HepG2 (cell line): ENCODE measurements around the gene NABP1. TPM values are rescaled to one million over a fixed set of nuclear protein-coding genes. Genes with fewer than 3 reads are reported as not detected.

ENCODE experiments used
- ATAC-seq: fragments of 200-7000 bp; cut with Tn5 transposase; 3 replicates; pipeline ENCODE4 v1.9.1; 2020; ENCODE audit warnings: mild to moderate bottlenecking, moderate library complexity
- BruUV-seq: library from RNA; stranded (reverse); fragments of 400-500 nt; replicated peaks from 2 replicates; lab custom pipeline; 2021; lab: Mats Ljungman, UMichigan
- CTCF ChIA-PET: fragments of 300-600 bp; formaldehyde crosslinking; extraction: SDS; loops from one replicate; lab custom pipeline; 2021; ENCODE audit warnings: low total read pairs, inconsistent platforms, low intra/inter-chr PET ratio; lab: Yijun Ruan, JAX
- POLR2A ChIA-PET: fragments of 350-600 bp; sonication (Branson Sonifier 250); formaldehyde crosslinking; loops from one replicate; lab custom pipeline; 2020; ENCODE audit warnings: antibody characterized with exemption, inconsistent platforms; lab: Yijun Ruan, JAX
- DNase-seq: peaks from one replicate; pipeline ENCODE4 v3.0.0-alpha.2; 2015; ENCODE audit warnings: low spot score
- FAIRE-seq: peaks from 3 replicates; lab custom pipeline; 2011; peaks lifted over from hg19 to GRCh38; lab: Jason Lieb, UNC
- H2AFZ ChIP-seq: one replicate; pipeline ENCODE4 v1.6.1; 2011; ENCODE audit warnings: low read length, inconsistent platforms
- H3K27ac ChIP-seq: fragments of 300-600 bp; 3 replicates; pipeline ENCODE4 v1.8.0; 2011; ENCODE audit warnings: mixed run types, mild to moderate bottlenecking, mixed read lengths, low read length, inconsistent platforms; ENCODE audit not compliant: insufficient read depth; ENCODE audit errors: extremely low read length
- H3K27me3 ChIP-seq, 2 experiments: fragments of 200-600 bp in 1 of 2; 2 replicates in 1 of 2; 3 replicates in 1 of 2; pipeline versions ENCODE4 v1.6.0 to v1.8.0; 2011; ENCODE audit warnings: low read length in 2 of 2, mild to moderate bottlenecking in 2 of 2, moderate library complexity in 2 of 2, inconsistent platforms in 1 of 2; ENCODE audit not compliant: insufficient read depth in 2 of 2, control insufficient read depth in 1 of 2
- H3K36me3 ChIP-seq, 2 experiments: fragments of 200-600 bp in 1 of 2; replicated peaks in 1 of 2; 2 replicates in 1 of 2; 3 replicates in 1 of 2; pipeline versions ENCODE4 v1.5.1 to v1.8.0; 2011; ENCODE audit warnings: low read length in 2 of 2, inconsistent platforms in 1 of 2; ENCODE audit not compliant: insufficient read depth in 2 of 2, control insufficient read depth in 1 of 2
- H3K4me1 ChIP-seq: 2 replicates; pipeline ENCODE4 v1.5.1; 2012; ENCODE audit warnings: low read length, inconsistent platforms; ENCODE audit not compliant: insufficient read depth
- H3K4me2 ChIP-seq: 2 replicates; pipeline ENCODE4 v1.6.0; 2011; ENCODE audit warnings: low read depth, low read length, inconsistent platforms
- H3K4me3 ChIP-seq, 3 experiments: fragments of 200-600 bp in 1 of 3; sonication (generic), shearing (Covaris generic) in 1 of 3; replicated peaks in 1 of 3; 2 replicates each; pipeline ENCODE4 v1.5.1; 2011 to 2016; ENCODE audit warnings: low read length in 3 of 3, inconsistent platforms in 2 of 3, low read depth in 2 of 3, mild to moderate bottlenecking in 2 of 3, control low read depth in 1 of 3, mixed read lengths in 1 of 3; ENCODE audit not compliant: insufficient read depth in 1 of 3
- H3K79me2 ChIP-seq: one replicate; pipeline ENCODE4 v1.6.1; 2011; ENCODE audit warnings: low read length, inconsistent platforms; ENCODE audit not compliant: insufficient read depth
- H3K9ac ChIP-seq: 2 replicates; pipeline ENCODE4 v1.6.0; 2011; ENCODE audit warnings: mild to moderate bottlenecking, low read depth, low read length, inconsistent platforms; ENCODE audit not compliant: insufficient read depth
- H3K9me3 ChIP-seq: 2 replicates; pipeline ENCODE4 v1.5.1; 2012; ENCODE audit warnings: mild to moderate bottlenecking, low read length
- H4K20me1 ChIP-seq: 2 replicates; pipeline ENCODE4 v1.6.0; 2011; ENCODE audit warnings: inconsistent platforms, mild to moderate bottlenecking, low read length, moderate library complexity; ENCODE audit not compliant: insufficient read depth
- ELF3 ChIP-seq: IDR thresholded peaks from 2 replicates; pipeline ENCODE4 v1.6.1; 2016; ENCODE audit warnings: missing genetic modification reagents, missing compliant biosample characterization
- KLF11 ChIP-seq: IDR thresholded peaks from 2 replicates; pipeline ENCODE4 v1.6.1; 2016; ENCODE audit warnings: missing compliant biosample characterization
- SPEN ChIP-seq: sonication (generic); formaldehyde crosslinking; IDR thresholded peaks from 2 replicates; pipeline ENCODE4 v1.5.1; 2020; ENCODE audit warnings: low read depth, mild to moderate bottlenecking, missing genetic modification reagents
- STAG1 ChIP-seq: sonication (generic); formaldehyde crosslinking; IDR thresholded peaks from 2 replicates; pipeline ENCODE4 v1.4.0; 2020; ENCODE audit warnings: missing genetic modification reagents
- ZNF331 ChIP-seq: sonication (generic); formaldehyde crosslinking; IDR thresholded peaks from 2 replicates; pipeline ENCODE4 v1.4.0; 2020; ENCODE audit warnings: missing genetic modification reagents
- ZNF614 ChIP-seq: IDR thresholded peaks from 2 replicates; pipeline ENCODE4 v1.6.1; 2018; ENCODE audit warnings: missing biosample characterization, missing genetic modification reagents, inconsistent platforms, borderline replicate concordance
- WGBS: methylation state at CpG from one replicate; pipeline ENCODE4 v1.1.6; 2017; ENCODE audit warnings: low lambda C conversion rate; 5-methylcytosine and 5-hydroxymethylcytosine counted together
- in situ Hi-C: cut with HindIII; loops from 2 replicates; pipeline ENCODE4 v1.10.0; 2017; ENCODE audit warnings: low pct_unique_long_range_greater_than_20kb; ENCODE audit not compliant: extremely low pct_ligation_motif_present
- intact Hi-C: fragments of 100-400 bp; cut with micrococcal nuclease; formaldehyde crosslinking; loops from one replicate; pipeline ENCODE4 v1.10.0; 2022; ENCODE audit not compliant: unreplicated experiment
- polyA plus RNA-seq, 8 experiments: library from polyadenylated mRNA; depleted of rRNA in 3 of 8; stranded (reverse) in 7 of 8; unstranded in 1 of 8; fragments of >200 nt; fragmentation: Illumina TruSeq in 4 of 8; extraction: Trizol in 4 of 8; gene quantifications; 2 replicates each; pipeline versions ENCODE4 v1.2.1 to v1.2.3, GENCODE V29; 2011 to 2016; ENCODE audit warnings: low read depth in 4 of 8, missing spikeins in 1 of 8, mixed read lengths in 1 of 8; ENCODE audit not compliant: insufficient read depth in 1 of 8
- total RNA-seq, 5 experiments: library from RNA; depleted of rRNA; stranded (reverse); fragments of >200 nt; fragmentation: Illumina TruSeq; extraction: Trizol; gene quantifications; 2 replicates each; pipeline ENCODE4 v1.2.3, GENCODE V29; 2016; ENCODE audit warnings: low read depth in 1 of 5
- TF ChIP-seq, protein P1 (sequence below): sonication (generic); formaldehyde crosslinking; IDR thresholded peaks from 2 replicates; pipeline ENCODE4 v1.4.0; 2020; ENCODE audit warnings: mild to moderate bottlenecking, missing genetic modification reagents
- TF ChIP-seq, protein P2 (sequence below): sonication (generic); formaldehyde crosslinking; IDR thresholded peaks from 2 replicates; pipeline ENCODE4 v1.4.0; 2020; ENCODE audit warnings: mild to moderate bottlenecking, low read depth, missing genetic modification reagents
- TF ChIP-seq, protein P3 (sequence below): conservative IDR thresholded peaks from 2 replicates; pipeline ENCODE4 v1.6.1; 2018; ENCODE audit warnings: missing genetic modification reagents
- TF ChIP-seq, protein P4 (sequence below): IDR thresholded peaks from 2 replicates; pipeline ENCODE4 v1.6.1; 2016; ENCODE audit warnings: missing genetic modification reagents, missing compliant biosample characterization
- TF ChIP-seq, protein P5 (sequence below): sonication (generic); formaldehyde crosslinking; IDR thresholded peaks from 2 replicates; pipeline ENCODE4 v1.4.0; 2020; ENCODE audit warnings: missing genetic modification reagents

The NABP1 gene
- total and polyA plus RNA-seq, 2 of the 13 experiments (the other 11 are each of a cell fraction or from before 2014, with no cell fraction given): 14.9 to 19.8 TPM

DNA sequence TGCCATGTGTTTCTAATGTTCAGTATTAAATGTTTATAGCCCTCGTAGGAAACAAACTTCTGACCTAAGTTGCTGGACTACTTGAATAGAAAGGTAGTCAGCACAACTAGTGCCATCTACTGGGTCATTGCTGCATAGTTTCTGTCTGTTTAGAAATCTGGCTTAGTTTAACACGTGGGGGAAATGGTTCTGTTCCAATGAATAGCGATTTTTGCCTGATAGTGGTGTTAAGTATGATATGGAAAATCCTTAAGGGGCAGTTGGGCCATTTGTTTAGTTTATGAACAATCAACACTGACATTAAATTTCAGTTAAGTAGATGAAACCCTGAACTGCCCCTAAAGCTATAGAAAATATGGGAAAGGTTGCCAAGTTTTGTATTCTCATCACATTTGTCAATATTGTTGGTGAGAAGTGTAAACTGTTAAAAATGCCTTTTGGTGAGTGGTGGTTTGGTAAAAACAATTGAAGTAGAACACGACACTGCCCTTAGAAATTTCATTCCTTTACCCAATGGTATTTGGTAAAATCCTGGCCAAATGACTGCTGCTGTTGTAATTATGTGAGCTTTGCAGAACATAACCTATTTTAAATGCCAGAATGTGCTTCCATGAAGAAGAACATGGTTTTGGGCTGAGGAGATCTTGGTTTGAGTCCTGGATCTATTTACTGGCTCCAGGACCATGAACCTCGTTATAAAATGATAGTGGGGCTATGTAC lies 13.2 kb downstream of the NABP1 start:
- Histone ChIP-seq H3K27me3 (no peaks in the 10 kb centered on the region), H3K9ac (no peak overlapping the region), H3K4me1 (peaks cover 37% of the 10 kb centered on the region), H3K9me3 (no peaks in the 10 kb centered on the region), H3K4me2 (peak overlapping the region; percentile 10), H3K79me2 (no peaks in the 10 kb centered on the region), H4K20me1 (no peaks in the 10 kb centered on the region), H3K27ac (no peak overlapping the region), H3K36me3 (peaks cover 0 to 7% of the 10 kb centered on the region in 2 experiments; a peak in 1 of 5 replicates), H3K4me3 (no peak overlapping the region), H2AFZ (no peak overlapping the region)
- DNase-seq (peak; percentile 81), FAIRE-seq (peak; percentile 80), ATAC-seq (peak; percentile 76)
- in situ Hi-C loops (loop anchor here (5.0 kb wide), 1 partner anchor 124 kb away; no protein-coding TSS in a partner anchor), intact Hi-C loops (loop anchor here (1.0 to 5.0 kb wide), 6 partner anchors 13 to 524 kb away; partner anchors contain the start of gene NABP1)
- WGBS: 16% methylated on average over 5 of the region's 5 CpGs
- ChIA-PET POLR2A (interaction anchor here (1.1 to 2.7 kb wide), 3 partner anchors 13 to 122 kb away, joined by 3 to 15 read pairs (median 4); partner anchors contain the start of gene NABP1), CTCF (interaction anchor here (0.7 to 5.9 kb wide), 5 partner anchors 120 to 136 kb away, joined by 3 to 58 read pairs (median 6); no protein-coding TSS in a partner anchor)
- no TSS peak for BruUV-seq
- no peak for TF ChIP-seq SPEN (CRISPR knock-in tag)
- TF ChIP-seq, protein P1, sequence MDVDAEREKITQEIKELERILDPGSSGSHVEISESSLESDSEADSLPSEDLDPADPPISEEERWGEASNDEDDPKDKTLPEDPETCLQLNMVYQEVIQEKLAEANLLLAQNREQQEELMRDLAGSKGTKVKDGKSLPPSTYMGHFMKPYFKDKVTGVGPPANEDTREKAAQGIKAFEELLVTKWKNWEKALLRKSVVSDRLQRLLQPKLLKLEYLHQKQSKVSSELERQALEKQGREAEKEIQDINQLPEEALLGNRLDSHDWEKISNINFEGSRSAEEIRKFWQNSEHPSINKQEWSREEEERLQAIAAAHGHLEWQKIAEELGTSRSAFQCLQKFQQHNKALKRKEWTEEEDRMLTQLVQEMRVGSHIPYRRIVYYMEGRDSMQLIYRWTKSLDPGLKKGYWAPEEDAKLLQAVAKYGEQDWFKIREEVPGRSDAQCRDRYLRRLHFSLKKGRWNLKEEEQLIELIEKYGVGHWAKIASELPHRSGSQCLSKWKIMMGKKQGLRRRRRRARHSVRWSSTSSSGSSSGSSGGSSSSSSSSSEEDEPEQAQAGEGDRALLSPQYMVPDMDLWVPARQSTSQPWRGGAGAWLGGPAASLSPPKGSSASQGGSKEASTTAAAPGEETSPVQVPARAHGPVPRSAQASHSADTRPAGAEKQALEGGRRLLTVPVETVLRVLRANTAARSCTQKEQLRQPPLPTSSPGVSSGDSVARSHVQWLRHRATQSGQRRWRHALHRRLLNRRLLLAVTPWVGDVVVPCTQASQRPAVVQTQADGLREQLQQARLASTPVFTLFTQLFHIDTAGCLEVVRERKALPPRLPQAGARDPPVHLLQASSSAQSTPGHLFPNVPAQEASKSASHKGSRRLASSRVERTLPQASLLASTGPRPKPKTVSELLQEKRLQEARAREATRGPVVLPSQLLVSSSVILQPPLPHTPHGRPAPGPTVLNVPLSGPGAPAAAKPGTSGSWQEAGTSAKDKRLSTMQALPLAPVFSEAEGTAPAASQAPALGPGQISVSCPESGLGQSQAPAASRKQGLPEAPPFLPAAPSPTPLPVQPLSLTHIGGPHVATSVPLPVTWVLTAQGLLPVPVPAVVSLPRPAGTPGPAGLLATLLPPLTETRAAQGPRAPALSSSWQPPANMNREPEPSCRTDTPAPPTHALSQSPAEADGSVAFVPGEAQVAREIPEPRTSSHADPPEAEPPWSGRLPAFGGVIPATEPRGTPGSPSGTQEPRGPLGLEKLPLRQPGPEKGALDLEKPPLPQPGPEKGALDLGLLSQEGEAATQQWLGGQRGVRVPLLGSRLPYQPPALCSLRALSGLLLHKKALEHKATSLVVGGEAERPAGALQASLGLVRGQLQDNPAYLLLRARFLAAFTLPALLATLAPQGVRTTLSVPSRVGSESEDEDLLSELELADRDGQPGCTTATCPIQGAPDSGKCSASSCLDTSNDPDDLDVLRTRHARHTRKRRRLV: 0 out of 2 replicates have a peak, but pooled peaks have one; percentile 25
- 0 out of 2 replicates have a peak, but pooled peaks have one; percentile 37 for TF ChIP-seq KLF11 (CRISPR knock-in tag)
- peak; percentile 33; the same call in 1 of the 2 replicates for TF ChIP-seq ELF3
- TF ChIP-seq, protein P2, sequence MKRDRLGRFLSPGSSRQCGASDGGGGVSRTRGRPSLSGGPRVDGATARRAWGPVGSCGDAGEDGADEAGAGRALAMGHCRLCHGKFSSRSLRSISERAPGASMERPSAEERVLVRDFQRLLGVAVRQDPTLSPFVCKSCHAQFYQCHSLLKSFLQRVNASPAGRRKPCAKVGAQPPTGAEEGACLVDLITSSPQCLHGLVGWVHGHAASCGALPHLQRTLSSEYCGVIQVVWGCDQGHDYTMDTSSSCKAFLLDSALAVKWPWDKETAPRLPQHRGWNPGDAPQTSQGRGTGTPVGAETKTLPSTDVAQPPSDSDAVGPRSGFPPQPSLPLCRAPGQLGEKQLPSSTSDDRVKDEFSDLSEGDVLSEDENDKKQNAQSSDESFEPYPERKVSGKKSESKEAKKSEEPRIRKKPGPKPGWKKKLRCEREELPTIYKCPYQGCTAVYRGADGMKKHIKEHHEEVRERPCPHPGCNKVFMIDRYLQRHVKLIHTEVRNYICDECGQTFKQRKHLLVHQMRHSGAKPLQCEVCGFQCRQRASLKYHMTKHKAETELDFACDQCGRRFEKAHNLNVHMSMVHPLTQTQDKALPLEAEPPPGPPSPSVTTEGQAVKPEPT: no peak
- TF ChIP-seq, protein P3, sequence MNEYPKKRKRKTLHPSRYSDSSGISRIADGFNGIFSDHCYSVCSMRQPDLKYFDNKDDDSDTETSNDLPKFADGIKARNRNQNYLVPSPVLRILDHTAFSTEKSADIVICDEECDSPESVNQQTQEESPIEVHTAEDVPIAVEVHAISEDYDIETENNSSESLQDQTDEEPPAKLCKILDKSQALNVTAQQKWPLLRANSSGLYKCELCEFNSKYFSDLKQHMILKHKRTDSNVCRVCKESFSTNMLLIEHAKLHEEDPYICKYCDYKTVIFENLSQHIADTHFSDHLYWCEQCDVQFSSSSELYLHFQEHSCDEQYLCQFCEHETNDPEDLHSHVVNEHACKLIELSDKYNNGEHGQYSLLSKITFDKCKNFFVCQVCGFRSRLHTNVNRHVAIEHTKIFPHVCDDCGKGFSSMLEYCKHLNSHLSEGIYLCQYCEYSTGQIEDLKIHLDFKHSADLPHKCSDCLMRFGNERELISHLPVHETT (CRISPR knock-in tag): 0 out of 2 replicates have a peak, but pooled peaks have one; percentile 37
- peak; percentile 43; the same call in 1 of the 2 replicates for TF ChIP-seq ZNF614 (CRISPR knock-in tag)
- peak; percentile 88 for TF ChIP-seq STAG1 (CRISPR knock-in tag)
- TF ChIP-seq, protein P4, sequence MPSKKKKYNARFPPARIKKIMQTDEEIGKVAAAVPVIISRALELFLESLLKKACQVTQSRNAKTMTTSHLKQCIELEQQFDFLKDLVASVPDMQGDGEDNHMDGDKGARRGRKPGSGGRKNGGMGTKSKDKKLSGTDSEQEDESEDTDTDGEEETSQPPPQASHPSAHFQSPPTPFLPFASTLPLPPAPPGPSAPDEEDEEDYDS (CRISPR knock-in tag): peak; percentile 33; the same call in 1 of the 2 replicates
- peak; percentile 64; the same call in 1 of the 2 replicates for TF ChIP-seq ZNF331 (CRISPR knock-in tag)
- TF ChIP-seq, protein P5, sequence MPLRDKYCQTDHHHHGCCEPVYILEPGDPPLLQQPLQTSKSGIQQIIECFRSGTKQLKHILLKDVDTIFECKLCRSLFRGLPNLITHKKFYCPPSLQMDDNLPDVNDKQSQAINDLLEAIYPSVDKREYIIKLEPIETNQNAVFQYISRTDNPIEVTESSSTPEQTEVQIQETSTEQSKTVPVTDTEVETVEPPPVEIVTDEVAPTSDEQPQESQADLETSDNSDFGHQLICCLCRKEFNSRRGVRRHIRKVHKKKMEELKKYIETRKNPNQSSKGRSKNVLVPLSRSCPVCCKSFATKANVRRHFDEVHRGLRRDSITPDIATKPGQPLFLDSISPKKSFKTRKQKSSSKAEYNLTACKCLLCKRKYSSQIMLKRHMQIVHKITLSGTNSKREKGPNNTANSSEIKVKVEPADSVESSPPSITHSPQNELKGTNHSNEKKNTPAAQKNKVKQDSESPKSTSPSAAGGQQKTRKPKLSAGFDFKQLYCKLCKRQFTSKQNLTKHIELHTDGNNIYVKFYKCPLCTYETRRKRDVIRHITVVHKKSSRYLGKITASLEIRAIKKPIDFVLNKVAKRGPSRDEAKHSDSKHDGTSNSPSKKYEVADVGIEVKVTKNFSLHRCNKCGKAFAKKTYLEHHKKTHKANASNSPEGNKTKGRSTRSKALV (CRISPR knock-in tag): 0 out of 2 replicates have a peak, but pooled peaks have one; percentile 32
